Activated T-cell treated with anti-CD3 and anti-CD28 coated beads for 1 hour (primary cell): ENCODE measurements around the gene CACNA1E.

Source experiments
- DNase-seq: peaks from one replicate; pipeline ENCODE4 v3.0.0-alpha.2; 2020; ENCODE audit warnings: low read depth

The CACNA1E gene

GRCh38 chr1:181485287-181486097 is 2.2 kb downstream of the CACNA1E start:
- DNase-seq, result no peak

- DNase-seq, result no peak
Measured at GRCh38 chr1:181486098-181486420, 2.7 kb downstream of the CACNA1E start.

GRCh38 chr1:181488866-181489265 is 5.5 kb downstream of the CACNA1E start:
- no peak for DNase-seq

GRCh38 chr1:181490276-181490675 is 7.0 kb downstream of the CACNA1E start:
- DNase-seq, result no peak

- no peak for DNase-seq
Measured at GRCh38 chr1:181490740-181491712, 7.7 kb downstream of the CACNA1E start.

- no peak for DNase-seq
Measured at GRCh38 chr1:181493166-181493565, 9.8 kb downstream of the CACNA1E start.

- DNase-seq, result no peak
Measured at GRCh38 chr1:181493885-181494284, 10.6 kb downstream of the CACNA1E start.

- DNase-seq, result no peak
Measured at GRCh38 chr1:181496759-181497158, 13.4 kb downstream of the CACNA1E start.

GRCh38 chr1:181497870-181498269 is 14.6 kb downstream of the CACNA1E start:
- DNase-seq, result no peak

GRCh38 chr1:181499825-181500224 is 16.5 kb downstream of the CACNA1E start:
- no peak for DNase-seq

GRCh38 chr1:181500636-181501035 is 17.3 kb downstream of the CACNA1E start:
- DNase-seq, result no peak

GRCh38 chr1:181501612-181502011 is 18.3 kb downstream of the CACNA1E start:
- no peak for DNase-seq

- DNase-seq, result no peak
Measured at GRCh38 chr1:181503171-181503810, 20.0 kb downstream of the CACNA1E start.

- no peak for DNase-seq
Measured at GRCh38 chr1:181504399-181504842, 21.1 kb downstream of the CACNA1E start.

- DNase-seq, result no peak
Measured at GRCh38 chr1:181506563-181507353, 23.4 kb downstream of the CACNA1E start.

GRCh38 chr1:181508486-181509165 is 25.3 kb downstream of the CACNA1E start:
- DNase-seq, result no peak

GRCh38 chr1:181513786-181514297 is 30.5 kb downstream of the CACNA1E start:
- DNase-seq, result no peak

- no peak for DNase-seq
Measured at GRCh38 chr1:181514298-181515290, 31.3 kb downstream of the CACNA1E start.

GRCh38 chr1:181516706-181517105 is 33.4 kb downstream of the CACNA1E start:
- no peak for DNase-seq
